PC-9 (cell line): ENCODE data around the gene TMEM108. TPM values are rescaled to one million over a fixed set of nuclear protein-coding genes. Genes with fewer than 3 reads are reported as not detected.

ENCODE experiments used
- BruUV-seq: library from RNA; stranded (reverse); fragments of 400-500 nt; replicated peaks from 2 replicates; lab custom pipeline; 2021; lab: Mats Ljungman, UMichigan
- CTCF ChIA-PET: fragments of 300-600 bp; sonication (Branson Sonifier 250); formaldehyde crosslinking; loops from one replicate; lab custom pipeline; 2022; ENCODE audit warnings: antibody characterized with exemption; lab: Charles Lee
- POLR2A ChIA-PET: fragments of 300-600 bp; sonication (Branson Sonifier 250); formaldehyde crosslinking; loops from one replicate; lab custom pipeline; 2022; ENCODE audit warnings: antibody characterized with exemption; ENCODE audit not compliant: unreplicated experiment; lab: Charles Lee
- DNase-seq, 2 experiments: peaks; one replicate each; pipeline versions ENCODE4 v3.0.0 to v3.0.0-alpha.2; 2015 to 2022; ENCODE audit warnings: mixed read lengths in 1 of 2
- H2AFZ ChIP-seq: fragments of 200-600 bp; sonication (generic); 2 replicates; pipeline ENCODE4 v1.8.1; 2017; ENCODE audit warnings: antibody characterized with exemption
- H3F3A ChIP-seq: fragments of 200-600 bp; sonication (generic); 2 replicates; pipeline ENCODE4 v1.8.1; 2017; ENCODE audit warnings: antibody characterized with exemption, mild to moderate bottlenecking, low read depth; ENCODE audit not compliant: insufficient read depth
- H3K27ac ChIP-seq: fragments of 200-600 bp; sonication (generic); 2 replicates; pipeline ENCODE4 v1.6.1; 2016; ENCODE audit warnings: mixed run types
- H3K27me3 ChIP-seq: fragments of 200-600 bp; sonication (generic); 2 replicates; pipeline ENCODE4 v1.6.1; 2016; ENCODE audit warnings: low read depth, mixed run types; ENCODE audit not compliant: insufficient read depth
- H3K36me3 ChIP-seq: fragments of 200-600 bp; sonication (generic); 2 replicates; pipeline ENCODE4 v1.6.1; 2016; ENCODE audit warnings: low read depth, mixed run types
- H3K4me1 ChIP-seq: fragments of 200-600 bp; sonication (generic); replicated peaks from 2 replicates; pipeline ENCODE4 v1.6.1; 2016; ENCODE audit warnings: mixed run types; ENCODE audit not compliant: insufficient read depth
- H3K4me2 ChIP-seq: fragments of 200-600 bp; sonication (generic); 2 replicates; pipeline ENCODE4 v1.6.1; 2017; ENCODE audit warnings: mixed run types
- H3K4me3 ChIP-seq: fragments of 200-600 bp; sonication (generic); 2 replicates; pipeline ENCODE4 v1.6.1; 2016; ENCODE audit warnings: mixed run types
- H3K79me2 ChIP-seq: fragments of 200-600 bp; sonication (generic); 2 replicates; pipeline ENCODE4 v1.6.1; 2017; ENCODE audit warnings: low read depth, mixed run types
- H3K9me2 ChIP-seq: fragments of 200-600 bp; sonication (generic); 2 replicates; pipeline ENCODE4 v1.8.1; 2017; ENCODE audit warnings: mild to moderate bottlenecking; ENCODE audit not compliant: insufficient read depth
- H3K9me3 ChIP-seq: fragments of 200-600 bp; sonication (generic); 2 replicates; pipeline ENCODE4 v1.8.1; 2016; ENCODE audit warnings: low read depth; ENCODE audit not compliant: insufficient read depth
- H4K20me1 ChIP-seq: fragments of 200-600 bp; sonication (generic); 2 replicates; pipeline ENCODE4 v1.8.1; 2017; ENCODE audit not compliant: insufficient read depth
- EZH2 ChIP-seq: fragments of 200-600 bp; sonication (generic); IDR thresholded peaks from 2 replicates; pipeline ENCODE4 v1.8.0; 2017; ENCODE audit warnings: antibody characterized with exemption, low read depth
- intact Hi-C: fragments of 100-400 bp; cut with micrococcal nuclease; formaldehyde crosslinking; loops from one replicate; pipeline ENCODE4 v1.10.0; 2022; ENCODE audit not compliant: unreplicated experiment
- total RNA-seq: library from RNA; stranded (reverse); gene quantifications from 2 replicates; pipeline ENCODE4 v1.2.3, GENCODE V29; 2021
- TF ChIP-seq, protein P1 (sequence below): fragments of 200-600 bp; sonication (generic); conservative IDR thresholded peaks from 2 replicates; pipeline ENCODE4 v1.6.1; 2017; ENCODE audit warnings: mixed run types, antibody characterized with exemption, mild to moderate bottlenecking, moderate library complexity

The TMEM108 gene
- total RNA-seq, 1 experiment from 2014 or later, result not detected

- Histone ChIP-seq H3F3A (peaks cover 4% of the 10 kb centered on the region; the same call in 1 of the 2 replicates), H3K4me3 (no peak overlapping the region), H3K9me2 (no peaks in the 10 kb centered on the region), H2AFZ (no peak overlapping the region; the same call in 1 of the 2 replicates), H3K27ac (peak overlapping the region; percentile 76), H3K4me1 (peaks cover 15% of the 10 kb centered on the region), H3K4me2 (peak overlapping the region; percentile 41), H3K79me2 (no peaks in the 10 kb centered on the region), H3K27me3 (no peaks in the 10 kb centered on the region), H3K9me3 (no peaks in the 10 kb centered on the region), H4K20me1 (no peaks in the 10 kb centered on the region), H3K36me3 (no peaks in the 10 kb centered on the region)
- TF ChIP-seq EZH2, result no peak
- TF ChIP-seq, protein P1, sequence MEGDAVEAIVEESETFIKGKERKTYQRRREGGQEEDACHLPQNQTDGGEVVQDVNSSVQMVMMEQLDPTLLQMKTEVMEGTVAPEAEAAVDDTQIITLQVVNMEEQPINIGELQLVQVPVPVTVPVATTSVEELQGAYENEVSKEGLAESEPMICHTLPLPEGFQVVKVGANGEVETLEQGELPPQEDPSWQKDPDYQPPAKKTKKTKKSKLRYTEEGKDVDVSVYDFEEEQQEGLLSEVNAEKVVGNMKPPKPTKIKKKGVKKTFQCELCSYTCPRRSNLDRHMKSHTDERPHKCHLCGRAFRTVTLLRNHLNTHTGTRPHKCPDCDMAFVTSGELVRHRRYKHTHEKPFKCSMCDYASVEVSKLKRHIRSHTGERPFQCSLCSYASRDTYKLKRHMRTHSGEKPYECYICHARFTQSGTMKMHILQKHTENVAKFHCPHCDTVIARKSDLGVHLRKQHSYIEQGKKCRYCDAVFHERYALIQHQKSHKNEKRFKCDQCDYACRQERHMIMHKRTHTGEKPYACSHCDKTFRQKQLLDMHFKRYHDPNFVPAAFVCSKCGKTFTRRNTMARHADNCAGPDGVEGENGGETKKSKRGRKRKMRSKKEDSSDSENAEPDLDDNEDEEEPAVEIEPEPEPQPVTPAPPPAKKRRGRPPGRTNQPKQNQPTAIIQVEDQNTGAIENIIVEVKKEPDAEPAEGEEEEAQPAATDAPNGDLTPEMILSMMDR, result no peak
- CTCF ChIA-PET, result no interaction called here
- BruUV-seq, result no TSS peak
- no peak for DNase-seq
- POLR2A ChIA-PET, result no interaction called here
- intact Hi-C loops, result loop anchor here (1.0 to 5.0 kb wide), 3 partner anchors 126 to 218 kb away; partner anchors contain the start of gene TOPBP1
These were observed 406.2 kb downstream of the TMEM108 start for GRCh38 chr3:133444423-133444774.

DNA sequence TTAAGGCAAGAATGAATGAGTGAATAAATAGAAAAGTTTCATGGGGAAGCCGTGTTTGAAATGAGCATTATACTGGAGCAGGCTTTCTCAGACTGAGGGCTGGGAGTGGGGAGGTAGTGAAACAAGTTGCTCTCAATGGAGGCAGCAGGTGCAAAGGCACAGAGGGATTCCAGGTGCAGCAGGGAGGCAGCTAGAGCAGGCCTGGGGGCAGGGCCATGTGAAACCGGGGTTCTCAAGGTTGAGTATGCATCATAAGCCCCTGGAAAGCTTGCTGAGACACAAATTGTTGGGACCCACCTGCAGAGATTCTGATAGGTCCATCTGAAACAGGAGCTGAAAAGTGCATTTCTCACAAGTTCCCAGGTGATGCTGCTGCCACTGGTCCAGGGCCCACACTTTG lies 406.9 kb downstream of the TMEM108 start:
- intact Hi-C loops, result loop anchor here (2.0 kb wide), 1 partner anchor 134 kb away; no protein-coding TSS in a partner anchor
- no TSS peak for BruUV-seq
- H3K9me3 ChIP-seq, result no peaks in the 10 kb centered on the region
- CTCF ChIA-PET, result no interaction called here
- no peak for TF ChIP-seq EZH2
- TF ChIP-seq, protein P1, result no peak
- no peak overlapping the region for H2AFZ ChIP-seq
- H3K36me3 ChIP-seq, result no peaks in the 10 kb centered on the region
- no peaks in the 10 kb centered on the region for H4K20me1 ChIP-seq
- POLR2A ChIA-PET, result no interaction called here
- no peak for DNase-seq
- no peak overlapping the region for H3K4me2 ChIP-seq
- H3K4me1 ChIP-seq, result peaks cover 15% of the 10 kb centered on the region
- no peaks in the 10 kb centered on the region for H3K79me2 ChIP-seq
- peak overlapping the region; percentile 76; the same call in 1 of the 2 replicates for H3K27ac ChIP-seq
- H3K27me3 ChIP-seq, result no peaks in the 10 kb centered on the region
- H3F3A ChIP-seq, result peaks cover 4% of the 10 kb centered on the region; the same call in 1 of the 2 replicates
- H3K9me2 ChIP-seq, result no peaks in the 10 kb centered on the region
- H3K4me3 ChIP-seq, result no peak overlapping the region
